T-helper 2 cell treated with Interferon-gamma antibody and Interleukin-4, amounts not matched to agents 5 μg/mL and 100 μg/mL, for 36 hours (primary cell): Measurements from ENCODE around the gene G6PC3.
"Not testable (repeated sequence)": the region's sequence is repeated elsewhere in the genome, so short reads cannot be mapped to it uniquely, and the experiment has no call there.

Source experiments
- DNase-seq: peaks from one replicate; pipeline ENCODE4 v3.0.0; 2021; ENCODE audit warnings: low spot score
- H3K27ac Mint-ChIP-seq: one replicate; pipeline ENCODE4 v1.8.0; 2021; ENCODE audit warnings: mild to moderate bottlenecking, mixed read lengths
- H3K27me3 Mint-ChIP-seq: one replicate; pipeline ENCODE4 v1.8.0; 2021; ENCODE audit warnings: low read depth, mixed read lengths
- H3K36me3 Mint-ChIP-seq: one replicate; pipeline ENCODE4 v1.8.0; 2021; ENCODE audit warnings: low read depth, mixed read lengths
- H3K4me1 Mint-ChIP-seq: one replicate; pipeline ENCODE4 v1.8.0; 2021; ENCODE audit warnings: low read depth, mixed read lengths
- H3K4me3 Mint-ChIP-seq: one replicate; pipeline ENCODE4 v1.8.0; 2022; ENCODE audit warnings: mild to moderate bottlenecking, moderate library complexity, mixed read lengths
- H3K9me3 Mint-ChIP-seq: one replicate; pipeline ENCODE4 v1.8.0; 2021; ENCODE audit warnings: mixed read lengths

The G6PC3 gene

GRCh38 chr17:44097110-44097958, 26.8 kb downstream of the G6PC3 start:
- Mint-ChIP-seq H3K36me3 (no peaks in the 10 kb centered on the region), H3K4me3 (no peak overlapping the region), H3K4me1 (peaks cover 8% of the 10 kb centered on the region), H3K27ac (no peak overlapping the region), H3K27me3 (no peaks in the 10 kb centered on the region), H3K9me3 (no peaks in the 10 kb centered on the region)
- no peak for DNase-seq

DNA sequence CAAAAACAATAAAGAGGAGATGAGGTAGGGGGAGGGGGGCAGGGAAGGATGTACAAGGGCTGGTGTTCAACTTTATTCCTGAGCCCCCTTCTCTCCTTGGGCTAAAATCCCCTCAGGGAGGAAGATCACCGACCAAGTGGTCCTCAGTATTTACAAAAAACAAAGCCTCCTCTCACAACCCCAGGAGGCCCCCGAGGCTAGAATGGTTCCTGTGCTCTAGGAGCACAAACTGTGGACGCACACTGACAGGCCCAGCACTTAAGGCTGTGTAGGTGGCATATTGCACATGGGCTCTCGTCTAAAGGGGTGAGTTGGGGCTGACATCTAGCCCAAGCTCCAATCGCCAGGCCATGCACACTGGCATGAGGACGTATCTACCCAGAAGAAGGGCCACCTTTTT, 31.3 kb downstream of the G6PC3 start:
- not testable (repeated sequence) for DNase-seq, H3K27ac Mint-ChIP-seq, H3K36me3 Mint-ChIP-seq, H3K27me3 Mint-ChIP-seq, H3K4me1 Mint-ChIP-seq, H3K9me3 Mint-ChIP-seq, H3K4me3 Mint-ChIP-seq

- DNase-seq, result no peak
- Mint-ChIP-seq H3K4me3 (no peak overlapping the region), H3K4me1 (peaks cover 2% of the 10 kb centered on the region), H3K27ac (no peak overlapping the region), H3K9me3 (no peaks in the 10 kb centered on the region), H3K36me3 (no peaks in the 10 kb centered on the region), H3K27me3 (no peaks in the 10 kb centered on the region)
Measured at GRCh38 chr17:44102849-44103622, 32.5 kb downstream of the G6PC3 start.

DNA sequence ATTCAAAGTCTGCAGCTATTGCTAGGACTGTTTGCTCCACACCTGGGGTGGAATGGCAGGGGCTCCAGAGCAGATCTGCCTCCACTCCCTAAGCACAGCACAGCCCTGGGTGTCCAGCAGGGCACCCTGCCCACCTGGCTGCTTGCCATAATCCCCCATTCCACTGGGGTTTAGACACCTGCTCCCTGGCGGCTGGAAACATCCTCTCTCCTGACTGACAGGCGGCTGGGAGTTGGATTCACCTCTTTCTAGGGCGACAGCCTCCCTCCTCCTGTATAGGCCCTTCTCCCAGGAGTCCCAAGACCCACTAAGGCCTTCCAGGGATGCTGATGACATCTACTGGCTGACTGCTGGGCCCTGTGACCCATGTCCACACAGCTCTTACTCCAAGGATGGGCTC, 34.9 kb downstream of the G6PC3 start:
- Mint-ChIP-seq H3K4me1 (no peaks in the 10 kb centered on the region), H3K27ac (no peak overlapping the region), H3K4me3 (no peak overlapping the region), H3K36me3 (no peaks in the 10 kb centered on the region), H3K9me3 (no peaks in the 10 kb centered on the region), H3K27me3 (no peaks in the 10 kb centered on the region)
- DNase-seq, result no peak

DNA sequence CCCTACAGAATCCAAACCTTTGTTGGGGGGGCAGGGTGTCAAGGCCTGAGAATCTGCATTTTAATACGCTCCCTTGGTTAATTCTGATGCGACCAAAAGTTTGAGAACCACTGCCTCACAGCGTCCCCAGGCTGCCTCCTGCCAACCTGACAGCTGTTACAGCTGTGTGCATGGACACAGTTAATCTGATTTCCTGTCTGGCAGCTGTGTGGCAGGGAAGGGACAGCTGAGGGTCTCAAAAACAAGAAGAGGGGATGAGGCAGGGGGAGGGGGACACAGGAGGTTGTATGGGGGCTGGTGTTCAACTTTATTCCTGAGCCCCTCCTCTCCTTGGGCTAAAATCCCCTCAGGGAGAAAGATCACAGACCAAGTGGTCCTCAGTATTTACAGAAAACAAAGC, 35.4 kb downstream of the G6PC3 start:
- Mint-ChIP-seq H3K9me3 (no peaks in the 10 kb centered on the region), H3K36me3 (no peaks in the 10 kb centered on the region), H3K4me3 (no peak overlapping the region), H3K27ac (no peak overlapping the region), H3K4me1 (no peaks in the 10 kb centered on the region), H3K27me3 (no peaks in the 10 kb centered on the region)
- DNase-seq, result no peak

- H3K4me3 Mint-ChIP-seq, result no peak overlapping the region
- no peaks in the 10 kb centered on the region for H3K36me3 Mint-ChIP-seq
- no peaks in the 10 kb centered on the region for H3K9me3 Mint-ChIP-seq
- no peaks in the 10 kb centered on the region for H3K27me3 Mint-ChIP-seq
- H3K4me1 Mint-ChIP-seq, result peaks cover 2% of the 10 kb centered on the region
- DNase-seq, result no peak
- H3K27ac Mint-ChIP-seq, result no peak overlapping the region
Measured at GRCh38 chr17:44106801-44107200, 36.3 kb downstream of the G6PC3 start.

DNA sequence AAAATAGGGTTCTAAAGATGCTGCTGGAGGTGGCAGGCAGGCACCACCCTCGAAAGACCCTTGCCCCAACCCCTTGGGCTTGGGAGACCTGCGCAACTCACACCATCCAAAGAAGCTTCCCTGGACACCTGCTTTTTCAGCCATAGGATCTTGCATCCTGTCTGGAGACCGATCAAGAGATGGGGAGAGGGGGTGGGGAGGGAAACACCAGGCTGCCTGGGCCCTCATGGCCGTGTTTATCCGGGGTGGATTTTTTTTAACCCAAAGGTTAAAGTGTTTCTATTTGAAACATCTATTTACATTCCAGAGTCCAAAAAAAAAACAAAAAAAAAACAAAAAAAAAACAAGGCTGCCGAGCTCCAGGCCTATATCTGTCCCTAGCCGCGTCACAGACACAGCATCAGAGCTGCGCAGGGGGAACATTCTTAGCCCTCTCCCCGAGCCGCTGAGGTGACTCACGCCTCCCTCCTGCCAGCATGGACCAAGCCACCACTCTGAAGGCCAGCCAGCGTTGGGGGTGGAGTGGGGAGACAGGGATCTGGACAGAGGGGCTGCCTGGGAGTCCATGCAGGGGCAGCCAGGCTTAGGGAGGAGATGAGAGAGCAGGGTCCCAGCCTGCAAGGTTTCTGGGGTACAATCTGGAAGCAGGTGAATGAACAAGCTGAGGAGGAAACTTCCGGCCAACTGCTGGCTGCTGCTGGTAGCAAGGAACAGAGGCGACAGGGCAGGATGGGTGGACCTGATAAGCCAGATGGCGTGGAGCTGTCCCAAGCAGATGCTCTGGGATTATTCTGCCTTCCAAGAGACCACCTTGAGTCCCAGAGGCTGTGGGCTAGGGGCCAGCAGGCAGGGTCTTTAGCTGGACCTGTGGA, 38.1 kb downstream of the G6PC3 start:
- H3K36me3 Mint-ChIP-seq, result no peaks in the 10 kb centered on the region
- no peak for DNase-seq
- H3K27ac Mint-ChIP-seq, result no peak overlapping the region
- H3K4me1 Mint-ChIP-seq, result peaks cover 3% of the 10 kb centered on the region
- H3K9me3 Mint-ChIP-seq, result no peaks in the 10 kb centered on the region
- no peaks in the 10 kb centered on the region for H3K27me3 Mint-ChIP-seq
- no peak overlapping the region for H3K4me3 Mint-ChIP-seq

DNA sequence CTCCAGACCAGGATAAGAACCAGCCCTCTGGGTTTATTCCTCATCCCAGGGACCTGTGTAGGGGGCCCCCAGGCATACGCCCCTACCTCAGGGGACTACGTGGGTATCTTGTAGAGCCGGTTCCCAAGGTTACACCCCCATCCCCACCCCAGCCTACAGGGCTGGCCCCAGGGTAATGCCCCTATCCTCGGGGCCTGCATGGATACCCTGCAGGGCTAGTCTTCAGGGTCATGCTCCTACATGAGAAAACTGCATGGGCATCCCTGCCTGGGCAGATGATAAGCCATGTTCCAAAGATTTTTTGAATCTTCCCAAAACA, 38.7 kb downstream of the G6PC3 start:
- H3K9me3 Mint-ChIP-seq, result no peaks in the 10 kb centered on the region
- no peak overlapping the region for H3K4me3 Mint-ChIP-seq

GRCh38 chr17:44110011-44110686, 39.6 kb downstream of the G6PC3 start:
- no peak for DNase-seq
- no peaks in the 10 kb centered on the region for H3K36me3 Mint-ChIP-seq
- no peak overlapping the region for H3K27ac Mint-ChIP-seq
- no peaks in the 10 kb centered on the region for H3K9me3 Mint-ChIP-seq
- H3K4me3 Mint-ChIP-seq, result no peak overlapping the region
- peaks cover 3% of the 10 kb centered on the region for H3K4me1 Mint-ChIP-seq
- no peaks in the 10 kb centered on the region for H3K27me3 Mint-ChIP-seq

More for the DNA sequence above, 38.7 kb downstream of the G6PC3 start:
- DNase-seq, result no peak
- Mint-ChIP-seq H3K27ac (no peak overlapping the region), H3K4me1 (peaks cover 3% of the 10 kb centered on the region), H3K36me3 (no peaks in the 10 kb centered on the region), H3K27me3 (no peaks in the 10 kb centered on the region)

DNA sequence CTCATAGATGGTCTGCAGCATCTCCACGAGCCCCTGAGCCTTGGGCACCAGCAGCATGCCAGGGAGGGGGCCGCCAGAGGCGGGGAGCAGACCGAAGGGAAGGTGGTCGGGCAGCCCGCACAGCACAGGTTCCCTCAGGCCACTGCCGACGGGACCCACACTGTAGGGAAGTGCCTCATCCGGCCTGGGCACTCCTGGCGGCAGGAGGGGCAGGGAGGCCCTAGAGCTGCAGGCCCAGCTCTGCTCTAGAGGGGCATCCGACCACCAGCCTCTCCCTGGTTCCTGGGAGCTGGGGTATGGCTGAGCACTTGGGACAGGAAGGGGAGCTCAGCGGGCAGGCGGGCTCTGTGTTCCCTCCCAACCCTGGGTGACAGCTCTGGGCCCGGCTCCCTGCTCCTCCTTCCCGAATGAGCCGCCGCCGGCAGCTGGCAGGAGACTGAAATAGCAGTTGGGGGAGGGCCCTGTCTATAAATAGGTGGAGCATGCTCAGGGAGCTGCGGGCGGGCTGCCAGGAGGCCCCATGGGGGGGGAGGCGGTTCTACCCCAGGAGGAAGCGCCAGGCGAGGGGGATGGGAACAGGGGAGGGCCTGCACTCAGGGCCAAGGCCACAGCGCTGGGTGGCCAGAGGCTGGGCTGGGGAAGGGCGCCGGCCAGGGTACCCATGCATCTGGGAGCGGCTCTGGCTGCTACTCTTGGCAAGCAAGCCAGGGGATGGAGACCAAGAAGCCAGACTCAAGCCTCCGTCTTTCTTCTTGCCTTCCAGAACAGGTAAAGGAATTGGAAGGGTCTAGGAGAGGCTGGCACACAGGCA, 40.5 kb downstream of the G6PC3 start:
- DNase-seq, result peak; percentile 25
- Mint-ChIP-seq H3K36me3 (no peaks in the 10 kb centered on the region), H3K27ac (no peak overlapping the region), H3K4me3 (no peak overlapping the region), H3K4me1 (peaks cover 3% of the 10 kb centered on the region), H3K9me3 (no peaks in the 10 kb centered on the region), H3K27me3 (no peaks in the 10 kb centered on the region)

GRCh38 chr17:44111777-44112176, 41.2 kb downstream of the G6PC3 start:
- no peak for DNase-seq
- Mint-ChIP-seq H3K9me3 (no peaks in the 10 kb centered on the region), H3K27me3 (no peaks in the 10 kb centered on the region), H3K27ac (no peak overlapping the region), H3K4me1 (peaks cover 3% of the 10 kb centered on the region), H3K4me3 (no peak overlapping the region), H3K36me3 (no peaks in the 10 kb centered on the region)

DNA sequence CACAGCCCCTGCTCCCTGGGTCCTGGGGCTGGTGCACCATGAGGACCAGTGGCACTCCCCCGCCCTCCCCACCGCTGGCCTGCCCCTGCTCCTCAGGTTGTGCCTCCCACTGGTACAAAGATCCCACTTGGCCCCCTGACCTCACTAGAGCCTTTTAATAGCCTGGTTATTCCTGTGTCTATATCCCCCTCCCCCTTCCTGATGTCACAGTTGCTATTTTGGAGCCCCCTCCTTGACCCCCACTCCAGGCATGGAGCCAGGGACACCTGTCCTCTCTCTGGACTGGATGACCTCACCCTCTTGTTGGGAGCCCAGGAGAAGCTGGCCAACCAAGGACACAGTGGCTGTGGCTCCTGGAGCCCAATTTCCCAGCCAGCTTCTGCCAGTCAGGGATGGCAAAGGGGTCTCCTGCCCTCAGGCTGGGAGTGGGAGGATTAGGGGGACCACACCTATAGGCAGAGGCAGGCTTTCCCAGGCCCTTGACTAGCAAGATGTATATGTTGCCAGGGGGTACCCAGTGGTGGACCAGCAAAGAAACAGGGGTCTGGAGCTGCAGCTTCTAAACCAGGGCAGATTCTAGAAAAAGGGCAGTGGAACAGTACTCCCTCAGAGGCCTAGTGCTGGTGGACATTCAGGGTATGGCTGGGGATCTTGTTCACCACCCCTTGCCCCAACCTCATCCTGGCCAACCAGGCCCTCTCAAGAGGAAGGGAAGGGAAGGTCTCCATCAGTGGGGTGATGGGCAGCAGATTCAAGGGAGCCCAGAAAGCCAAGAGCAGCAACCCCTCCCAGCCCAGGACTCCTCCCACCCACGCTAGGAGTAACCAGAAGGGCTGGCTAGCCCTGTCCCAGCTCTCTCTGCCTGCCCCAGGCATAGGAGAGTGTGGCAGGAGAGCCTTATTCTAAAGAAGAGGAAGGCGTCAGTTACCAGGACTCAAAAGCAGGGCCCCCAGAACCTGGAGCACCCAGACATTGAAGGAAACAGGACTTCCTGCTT, 42.0 kb downstream of the G6PC3 start:
- Mint-ChIP-seq H3K4me3 (no peak overlapping the region), H3K36me3 (no peaks in the 10 kb centered on the region), H3K9me3 (no peaks in the 10 kb centered on the region), H3K4me1 (peaks cover 3% of the 10 kb centered on the region), H3K27me3 (no peaks in the 10 kb centered on the region), H3K27ac (no peak overlapping the region)
- no peak for DNase-seq
